A549 (cell line): ENCODE results near the gene SULT1C4.

Source experiments
- CEBPB ChIP-seq, 2 experiments: fragments of >200 bp in 1 of 2; sonication (Bioruptor Twin) in 1 of 2; formaldehyde crosslinking in 1 of 2; IDR thresholded peaks; 2 replicates each; pipeline ENCODE4 v1.6.1; 2012 to 2016
- CHD2 ChIP-seq: fragments of 150-350 bp; IDR thresholded peaks from 2 replicates; pipeline ENCODE4 v1.6.1; 2014; ENCODE audit warnings: low read length; ENCODE audit not compliant: partially characterized antibody
- CTCF ChIP-seq: fragments of >200 bp; sonication (Bioruptor Twin); formaldehyde crosslinking; IDR thresholded peaks from 3 replicates; pipeline ENCODE4 v1.5.1; 2016
- EP300 ChIP-seq, 2 experiments: fragments of >200 bp; sonication (Bioruptor Twin); formaldehyde crosslinking; IDR thresholded peaks; 2 replicates in 1 of 2; 3 replicates in 1 of 2; pipeline ENCODE4 v1.6.1; 2016 to 2017
- HOXA7 ChIP-seq: fragments of 250-450 bp; sonication (Bioruptor Pico); IDR thresholded peaks from 2 replicates; pipeline ENCODE4 v1.5.0; 2020; ENCODE audit warnings: mild to moderate bottlenecking, moderate library complexity
- MAX ChIP-seq: IDR thresholded peaks from 2 replicates; pipeline ENCODE4 v1.6.1; 2012
- MAZ ChIP-seq: fragments of 150-350 bp; IDR thresholded peaks from 2 replicates; pipeline ENCODE4 v1.6.1; 2014; ENCODE audit warnings: antibody characterized with exemption, low read depth, low read length, borderline replicate concordance
- POLR2A ChIP-seq: IDR thresholded peaks from 2 replicates; pipeline ENCODE4 v1.6.1; 2012; ENCODE audit warnings: mild to moderate bottlenecking, low read length
- RAD21 ChIP-seq, 2 experiments: fragments of >200 bp in 1 of 2; sonication (Bioruptor Twin) in 1 of 2; formaldehyde crosslinking in 1 of 2; IDR thresholded peaks in 1 of 2; conservative IDR thresholded peaks in 1 of 2; 2 replicates in 1 of 2; 3 replicates in 1 of 2; pipeline ENCODE4 v1.6.1; 2012 to 2018; ENCODE audit warnings: inconsistent platforms in 1 of 2
- REST ChIP-seq: fragments of 200-600 bp; sonication (generic); IDR thresholded peaks from 2 replicates; pipeline ENCODE4 v1.6.1; 2016; ENCODE audit warnings: antibody characterized with exemption, mild to moderate bottlenecking, moderate library complexity
- RFX5 ChIP-seq: fragments of 450-650 bp; IDR thresholded peaks from 2 replicates; pipeline ENCODE4 v1.7.1; 2014; ENCODE audit warnings: antibody characterized with exemption, mild to moderate bottlenecking, moderate library complexity
- SMC3 ChIP-seq: fragments of >200 bp; sonication (Bioruptor Twin); formaldehyde crosslinking; IDR thresholded peaks from 3 replicates; pipeline ENCODE4 v1.6.1; 2018; ENCODE audit warnings: inconsistent platforms
- ZSCAN20 ChIP-seq: fragments of 250-450 bp; sonication (Bioruptor Pico); IDR thresholded peaks from 2 replicates; pipeline ENCODE4 v1.8.0; 2022; ENCODE audit warnings: mild to moderate bottlenecking, moderate library complexity

- no peak for TF ChIP-seq MAX
- no peak for TF ChIP-seq CTCF
- no peak for TF ChIP-seq MAZ
- TF ChIP-seq POLR2A = no peak
- no peak for TF ChIP-seq CEBPB (IDR thresholded peaks at IDR 0.05)
- TF ChIP-seq EP300 (IDR thresholded peaks at IDR 0.05) = no peak
- no peak for TF ChIP-seq ZSCAN20 (CRISPR knock-in tag)
- TF ChIP-seq HOXA7 (CRISPR knock-in tag) = no peak
- TF ChIP-seq SMC3 = no peak
- TF ChIP-seq REST = no peak
- TF ChIP-seq RFX5 = no peak
- no peak for TF ChIP-seq CHD2
- TF ChIP-seq RAD21 (conservative IDR thresholded peaks at IDR 0.05 in 1 of 2, IDR thresholded peaks at IDR 0.05 in 1 of 2) = no peak
Measured at GRCh38 chr2:108367014-108367413, 10.7 kb upstream of the SULT1C4 start.
